Naive thymus-derived CD8-positive, alpha-beta T cell (primary cell): Measurements from ENCODE around the gene CRB1. TPM values are rescaled to one million over a fixed set of nuclear protein-coding genes. Genes with fewer than 3 reads are reported as not detected.

Source experiments
- ATAC-seq, 2 donors: fragments of 150-1000 bp; cut with Tn5 transposase in 1 of 2; sonication (Bioruptor Pico), chemical (Tn5 transposase) in 1 of 2; 1 replicate in 1 of 2; 2 replicates in 1 of 2; pipeline ENCODE4 v1.10.0; 2021; ENCODE audit warnings: mild to moderate bottlenecking in 2 of 2, moderate library complexity in 2 of 2
- POLR2A ChIA-PET: fragments of 350-600 bp; sonication (Branson Sonifier 250); formaldehyde crosslinking; loops from one replicate; lab custom pipeline; 2021; ENCODE audit warnings: antibody characterized with exemption; lab: Charles Lee
- DNase-seq, 10 donors: peaks; one replicate each; pipeline versions ENCODE4 v3.0.0 to v3.0.0-alpha.2; 2020 to 2022
- H3K27ac Mint-ChIP-seq, 10 donors: one replicate each; pipeline ENCODE4 v1.8.0; 2020 to 2022; ENCODE audit warnings: mild to moderate bottlenecking in 10 of 10, mixed read lengths in 10 of 10, moderate library complexity in 4 of 10, inconsistent platforms in 1 of 10
- H3K27me3 Mint-ChIP-seq, 5 donors: one replicate each; pipeline ENCODE4 v1.8.0; 2021 to 2022; ENCODE audit warnings: mixed read lengths in 5 of 5
- H3K36me3 Mint-ChIP-seq, 3 donors: one replicate each; pipeline ENCODE4 v1.8.0; 2020 to 2022; ENCODE audit warnings: mixed read lengths in 3 of 3, mild to moderate bottlenecking in 2 of 3, inconsistent platforms in 1 of 3
- H3K4me1 Mint-ChIP-seq, 4 donors: one replicate each; pipeline ENCODE4 v1.8.0; 2021 to 2022; ENCODE audit warnings: mixed read lengths in 4 of 4
- H3K4me3 Mint-ChIP-seq, 10 donors: one replicate each; pipeline ENCODE4 v1.8.0; 2020 to 2022; ENCODE audit warnings: mild to moderate bottlenecking in 10 of 10, mixed read lengths in 10 of 10, moderate library complexity in 6 of 10, inconsistent platforms in 1 of 10
- H3K9me3 Mint-ChIP-seq, 9 donors: one replicate each; pipeline ENCODE4 v1.8.0; 2020 to 2022; ENCODE audit warnings: mixed read lengths in 9 of 9, mild to moderate bottlenecking in 3 of 9, inconsistent platforms in 1 of 9, moderate library complexity in 1 of 9
- polyA plus RNA-seq, 3 donors: library from polyadenylated mRNA; unstranded; fragments of 300-500 nt; fragmentation: Illumina TruSeq; gene quantifications; one replicate each; pipeline ENCODE4 v1.2.3, GENCODE V29; 2021
- total RNA-seq, 8 experiments: library from RNA in 2 of 8; stranded (reverse) in 2 of 8; gene quantifications; one replicate each; pipeline ENCODE4 v1.2.3 and lab custom pipeline; 2021 to 2026

CRB1 gene
- total and polyA plus RNA-seq, 5 experiments from 2014 or later, result 0.20 to 0.69 (median 0.48) TPM; not detected in 1

GRCh38 chr1:197306381-197307062 lies 38.5 kb downstream of the CRB1 start:
- Mint-ChIP-seq H3K27me3 (peaks cover 0 to 4% (median 0%) of the 10 kb centered on the region in 5 donors), H3K4me3 (no peak overlapping the region), H3K36me3 (no peaks in the 10 kb centered on the region), H3K27ac (no peak overlapping the region), H3K4me1 (no peaks in the 10 kb centered on the region), H3K9me3 (no peaks in the 10 kb centered on the region)
- no peak for DNase-seq
- no peak for ATAC-seq
- POLR2A ChIA-PET, result no interaction called here

- DNase-seq (no peak), ATAC-seq (no peak)
- Mint-ChIP-seq H3K27ac (no peak overlapping the region), H3K4me3 (no peak overlapping the region), H3K27me3 (peaks cover 0 to 4% (median 0%) of the 10 kb centered on the region in 5 donors), H3K36me3 (no peaks in the 10 kb centered on the region), H3K9me3 (no peaks in the 10 kb centered on the region), H3K4me1 (no peaks in the 10 kb centered on the region)
- POLR2A ChIA-PET, result no interaction called here
Measured at GRCh38 chr1:197307136-197307535, 39.1 kb downstream of the CRB1 start.

- no peaks in the 10 kb centered on the region for H3K36me3 Mint-ChIP-seq
Measured at GRCh38 chr1:197307551-197307950, 39.5 kb downstream of the CRB1 start.

DNA sequence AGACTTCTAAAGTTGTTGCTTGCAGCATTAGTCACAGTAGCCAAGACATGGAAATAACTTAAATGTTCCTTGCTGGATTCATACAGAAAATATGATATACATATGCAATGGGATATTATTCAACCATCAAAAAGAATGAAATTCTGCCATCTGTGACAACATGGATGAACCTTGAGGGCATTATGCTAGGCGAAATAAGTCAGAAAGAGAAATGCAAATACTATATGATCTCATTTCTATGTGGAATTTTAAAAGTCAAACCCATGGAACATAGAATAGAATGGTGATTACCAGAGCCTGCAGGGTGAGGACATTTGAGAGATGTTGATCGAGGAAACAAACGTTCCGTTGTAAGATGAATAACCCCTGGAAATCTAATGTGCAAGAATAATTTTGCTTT lies 43.0 kb downstream of the CRB1 start:
- Mint-ChIP-seq H3K27me3 (peaks cover 0 to 4% (median 0%) of the 10 kb centered on the region in 5 donors), H3K4me1 (no peaks in the 10 kb centered on the region), H3K27ac (no peak overlapping the region), H3K36me3 (no peaks in the 10 kb centered on the region), H3K4me3 (no peak overlapping the region), H3K9me3 (no peaks in the 10 kb centered on the region)
- DNase-seq, result no peak
- POLR2A ChIA-PET, result no interaction called here
- ATAC-seq, result no peak

More at GRCh38 chr1:197307551-197307950, 39.5 kb downstream of the CRB1 start:
- POLR2A ChIA-PET, result no interaction called here
- no peak for ATAC-seq
- no peaks in the 10 kb centered on the region for H3K9me3 Mint-ChIP-seq
- peaks cover 0 to 4% (median 0%) of the 10 kb centered on the region in 5 donors for H3K27me3 Mint-ChIP-seq
- no peak for DNase-seq
- no peaks in the 10 kb centered on the region for H3K4me1 Mint-ChIP-seq
- H3K4me3 Mint-ChIP-seq, result no peak overlapping the region
- H3K27ac Mint-ChIP-seq, result no peak overlapping the region

DNA sequence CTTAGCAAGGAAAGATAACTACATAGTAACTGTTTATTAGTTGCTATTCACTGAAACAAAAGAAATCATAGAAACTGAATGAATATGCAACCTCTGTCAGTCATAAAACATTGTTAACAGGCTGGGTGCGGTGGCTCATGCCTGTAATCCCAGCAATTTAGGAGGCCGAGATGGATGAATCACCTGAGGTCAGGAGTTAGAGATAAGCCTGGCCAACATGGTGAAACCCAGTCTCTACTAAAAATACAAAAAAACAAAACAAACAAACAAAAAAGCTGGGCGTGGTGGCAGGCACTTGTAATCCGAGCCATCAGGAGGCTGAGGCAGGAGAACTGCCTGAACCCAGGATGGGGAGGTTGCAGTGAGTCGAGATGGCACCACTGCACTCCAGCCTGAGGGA lies 44.1 kb downstream of the CRB1 start:
- Mint-ChIP-seq H3K4me1 (no peaks in the 10 kb centered on the region), H3K4me3 (no peak overlapping the region), H3K27me3 (peaks cover 0 to 4% (median 0%) of the 10 kb centered on the region in 5 donors), H3K27ac (no peak overlapping the region), H3K9me3 (no peaks in the 10 kb centered on the region), H3K36me3 (no peaks in the 10 kb centered on the region)
- POLR2A ChIA-PET, result no interaction called here
- DNase-seq, result no peak
- no peak for ATAC-seq

- Mint-ChIP-seq H3K36me3 (no peaks in the 10 kb centered on the region), H3K4me3 (no peak overlapping the region), H3K27ac (no peak overlapping the region), H3K27me3 (peaks cover 0 to 3% (median 0%) of the 10 kb centered on the region in 5 donors), H3K9me3 (no peaks in the 10 kb centered on the region), H3K4me1 (no peaks in the 10 kb centered on the region)
- ATAC-seq, result no peak
- POLR2A ChIA-PET, result no interaction called here
- no peak for DNase-seq
Measured at GRCh38 chr1:197313713-197314112, 45.7 kb downstream of the CRB1 start.

GRCh38 chr1:197314682-197315081 lies 46.6 kb downstream of the CRB1 start:
- POLR2A ChIA-PET, result no interaction called here
- H3K27me3 Mint-ChIP-seq, result peaks cover 0 to 3% (median 0%) of the 10 kb centered on the region in 5 donors
- no peaks in the 10 kb centered on the region for H3K36me3 Mint-ChIP-seq
- H3K4me3 Mint-ChIP-seq, result no peak overlapping the region
- no peak overlapping the region for H3K27ac Mint-ChIP-seq
- H3K9me3 Mint-ChIP-seq, result no peaks in the 10 kb centered on the region
- ATAC-seq, result no peak
- no peaks in the 10 kb centered on the region for H3K4me1 Mint-ChIP-seq
- DNase-seq, result no peak

DNA sequence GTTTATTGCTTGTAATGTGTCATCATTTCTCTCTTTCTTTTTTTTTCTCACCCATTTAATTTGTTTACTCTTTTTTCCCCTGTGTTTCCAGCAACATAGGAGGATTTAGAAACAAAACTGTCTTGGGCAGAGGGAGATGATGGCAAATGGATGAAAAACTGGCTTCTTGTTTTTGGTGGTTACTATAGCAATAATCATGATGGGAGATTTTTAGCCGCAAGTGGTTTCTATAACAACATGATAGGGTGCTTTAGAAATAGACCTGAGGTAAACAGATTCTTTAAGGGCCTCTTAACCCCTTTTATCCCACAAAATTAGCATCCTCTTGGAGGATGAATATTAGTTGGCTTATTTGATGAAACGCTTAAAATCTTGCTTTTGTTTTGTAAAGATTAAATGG lies 51.6 kb downstream of the CRB1 start:
- H3K27me3 Mint-ChIP-seq, result no peaks in the 10 kb centered on the region
- H3K4me3 Mint-ChIP-seq, result no peak overlapping the region
- no peaks in the 10 kb centered on the region for H3K36me3 Mint-ChIP-seq
- POLR2A ChIA-PET, result no interaction called here
- H3K4me1 Mint-ChIP-seq, result no peaks in the 10 kb centered on the region
- no peak overlapping the region for H3K27ac Mint-ChIP-seq
- DNase-seq, result no peak
- ATAC-seq, result no peak
- H3K9me3 Mint-ChIP-seq, result no peaks in the 10 kb centered on the region

GRCh38 chr1:197320991-197321531 lies 53.0 kb downstream of the CRB1 start:
- H3K9me3 Mint-ChIP-seq, result no peaks in the 10 kb centered on the region
- no peaks in the 10 kb centered on the region for H3K27me3 Mint-ChIP-seq
- H3K4me3 Mint-ChIP-seq, result no peak overlapping the region
- no peak overlapping the region for H3K27ac Mint-ChIP-seq
- H3K36me3 Mint-ChIP-seq, result no peaks in the 10 kb centered on the region
- DNase-seq, result no peak
- no peaks in the 10 kb centered on the region for H3K4me1 Mint-ChIP-seq
- no peak for ATAC-seq
- POLR2A ChIA-PET, result no interaction called here

DNA sequence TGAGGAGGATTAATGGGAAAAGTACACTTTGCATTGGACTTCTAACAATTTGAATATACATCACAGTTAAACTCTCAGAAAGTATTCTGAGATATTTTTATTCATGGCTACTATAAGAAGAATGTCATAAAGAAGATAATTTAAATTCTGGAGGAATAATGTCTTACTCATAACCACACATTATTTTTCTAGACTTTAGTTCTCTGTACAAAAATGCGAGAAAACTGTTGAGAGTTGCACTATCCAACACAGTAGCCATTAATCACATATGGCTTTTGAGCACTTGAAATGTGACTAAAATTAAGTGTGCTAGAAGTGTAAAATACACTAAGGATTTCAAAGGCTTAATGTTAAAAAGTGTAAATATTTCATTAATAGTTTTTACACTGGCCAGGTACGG lies 53.8 kb downstream of the CRB1 start:
- H3K27me3 Mint-ChIP-seq, result no peaks in the 10 kb centered on the region
- no peaks in the 10 kb centered on the region for H3K9me3 Mint-ChIP-seq
- no peaks in the 10 kb centered on the region for H3K4me1 Mint-ChIP-seq
- H3K4me3 Mint-ChIP-seq, result no peak overlapping the region
- no peak for DNase-seq
- ATAC-seq, result no peak
- no peaks in the 10 kb centered on the region for H3K36me3 Mint-ChIP-seq
- POLR2A ChIA-PET, result no interaction called here
- no peak overlapping the region for H3K27ac Mint-ChIP-seq

- H3K36me3 Mint-ChIP-seq, result no peaks in the 10 kb centered on the region
- H3K4me1 Mint-ChIP-seq, result no peaks in the 10 kb centered on the region
- POLR2A ChIA-PET, result no interaction called here
- H3K27ac Mint-ChIP-seq, result peak overlapping the region in 1 of 10 donors; percentile 34
- H3K4me3 Mint-ChIP-seq, result no peak overlapping the region
- ATAC-seq (no peak), DNase-seq (peak in 2 of 10 donors; percentile 7 to 18)
- no peaks in the 10 kb centered on the region for H3K9me3 Mint-ChIP-seq
- no peaks in the 10 kb centered on the region for H3K27me3 Mint-ChIP-seq
Measured at GRCh38 chr1:197327776-197328364, 59.8 kb downstream of the CRB1 start.

- ATAC-seq (no peak), DNase-seq (no peak)
- H3K9me3 Mint-ChIP-seq, result no peaks in the 10 kb centered on the region
- POLR2A ChIA-PET, result no interaction called here
- H3K36me3 Mint-ChIP-seq, result no peaks in the 10 kb centered on the region
- H3K27ac Mint-ChIP-seq, result no peak overlapping the region
- no peaks in the 10 kb centered on the region for H3K27me3 Mint-ChIP-seq
- H3K4me1 Mint-ChIP-seq, result no peaks in the 10 kb centered on the region
- H3K4me3 Mint-ChIP-seq, result no peak overlapping the region
Measured at GRCh38 chr1:197330213-197330612, 62.2 kb downstream of the CRB1 start.

- no peak for ATAC-seq
- POLR2A ChIA-PET, result no interaction called here
- Mint-ChIP-seq H3K27ac (no peak overlapping the region), H3K4me3 (no peak overlapping the region), H3K36me3 (no peaks in the 10 kb centered on the region), H3K27me3 (no peaks in the 10 kb centered on the region), H3K9me3 (no peaks in the 10 kb centered on the region), H3K4me1 (no peaks in the 10 kb centered on the region)
- DNase-seq, result no peak
Measured at GRCh38 chr1:197331565-197331964, 63.5 kb downstream of the CRB1 start.
